ENCODE measurements around the gene DNAI7. TPM values are rescaled to one million over a fixed set of nuclear protein-coding genes. Genes with fewer than 3 reads are reported as not detected.

Gene DNAI7
- total RNA-seq, 1 donor from 2014 or later, result 1.8 TPM

DNA sequence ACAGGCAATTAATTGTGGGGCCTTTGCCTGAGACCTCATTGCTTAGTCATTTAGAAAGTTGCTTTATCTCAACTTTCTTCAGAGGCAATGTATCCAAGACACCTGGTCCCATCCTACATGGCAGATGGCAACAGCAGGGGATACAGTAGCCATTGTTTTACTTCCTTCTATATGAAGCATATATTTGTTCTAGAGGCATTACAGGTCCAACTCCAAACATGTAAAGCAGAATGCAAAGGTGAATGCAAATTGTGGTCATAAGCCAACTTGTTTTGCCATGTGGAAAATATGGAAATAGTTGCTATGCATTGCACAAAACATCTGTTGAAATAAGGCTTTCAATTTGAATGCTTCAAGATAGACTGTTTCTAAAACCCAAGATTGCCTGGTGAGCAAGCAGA lies 136.3 kb downstream of the DNAI7 start:
- no peaks in the 10 kb centered on the region for H3K4me1 Mint-ChIP-seq (ENCODE audit: unreplicated experiment)
- DNase-seq (ENCODE audit: extremely low spot score, unreplicated experiment), result no peak
- no peak overlapping the region for H3K27ac Mint-ChIP-seq
- H3K9me3 Mint-ChIP-seq, result no peaks in the 10 kb centered on the region
- no peaks in the 10 kb centered on the region for H3K27me3 Mint-ChIP-seq
- H3K4me3 Mint-ChIP-seq, result no peak overlapping the region
- no peaks in the 10 kb centered on the region for H3K36me3 Mint-ChIP-seq
- TF ChIP-seq, protein P1, sequence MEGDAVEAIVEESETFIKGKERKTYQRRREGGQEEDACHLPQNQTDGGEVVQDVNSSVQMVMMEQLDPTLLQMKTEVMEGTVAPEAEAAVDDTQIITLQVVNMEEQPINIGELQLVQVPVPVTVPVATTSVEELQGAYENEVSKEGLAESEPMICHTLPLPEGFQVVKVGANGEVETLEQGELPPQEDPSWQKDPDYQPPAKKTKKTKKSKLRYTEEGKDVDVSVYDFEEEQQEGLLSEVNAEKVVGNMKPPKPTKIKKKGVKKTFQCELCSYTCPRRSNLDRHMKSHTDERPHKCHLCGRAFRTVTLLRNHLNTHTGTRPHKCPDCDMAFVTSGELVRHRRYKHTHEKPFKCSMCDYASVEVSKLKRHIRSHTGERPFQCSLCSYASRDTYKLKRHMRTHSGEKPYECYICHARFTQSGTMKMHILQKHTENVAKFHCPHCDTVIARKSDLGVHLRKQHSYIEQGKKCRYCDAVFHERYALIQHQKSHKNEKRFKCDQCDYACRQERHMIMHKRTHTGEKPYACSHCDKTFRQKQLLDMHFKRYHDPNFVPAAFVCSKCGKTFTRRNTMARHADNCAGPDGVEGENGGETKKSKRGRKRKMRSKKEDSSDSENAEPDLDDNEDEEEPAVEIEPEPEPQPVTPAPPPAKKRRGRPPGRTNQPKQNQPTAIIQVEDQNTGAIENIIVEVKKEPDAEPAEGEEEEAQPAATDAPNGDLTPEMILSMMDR (conservative IDR thresholded peaks at IDR 0.05), result no peak

Other genes starting within 250 kb of the DNAI7 start
- 153 and 573 TPM in 2 replicates for gene BCAT1, start 246.1 kb downstream of the DNAI7 start, total RNA-seq (ENCODE audit: low replicate concordance)
- gene ETFRF1, start 77 bp upstream of the DNAI7 start, total RNA-seq (ENCODE audit: low replicate concordance), result 14.2 and 33.6 TPM in 2 replicates
- gene KRAS, start 55.8 kb upstream of the DNAI7 start, total RNA-seq (ENCODE audit: low replicate concordance), result 37.4 and 93.3 TPM in 2 replicates

Data from type B pancreatic cell (in vitro differentiated cells).